Jurkat, Clone E6-1 (cell line): ENCODE results near the gene DCUN1D2. TPM values are rescaled to one million over a fixed set of nuclear protein-coding genes. Genes with fewer than 3 reads are reported as not detected.

Experiments
- DNase-seq: peaks from one replicate; pipeline ENCODE4 v3.0.0-alpha.2; 2011; ENCODE audit warnings: low read depth, low spot score
- H3K4me3 ChIP-seq: 2 replicates; pipeline ENCODE4 v1.5.1; 2011; ENCODE audit warnings: mild to moderate bottlenecking, low read length, control low read depth, moderate library complexity
- polyA plus RNA-seq: library from polyadenylated mRNA; unstranded; fragments of >200 nt; gene quantifications from one replicate; pipeline ENCODE4 v1.2.1, GENCODE V29; 2012; ENCODE audit warnings: missing spikeins; ENCODE audit not compliant: insufficient read length, insufficient read depth

Gene DCUN1D2
- 17.3 TPM for polyA plus RNA-seq

GRCh38 chr13:113490496-113491417 lies at the start of gene DCUN1D2:
TSS of gene DCUN1D2 (minus strand) at chr13:113490711. CDS start at chr13:113490669, 42 bp downstream.
- peak within 1 kb of the TSS; percentile 65 for H3K4me3 ChIP-seq
- DNase-seq = peak; percentile 23

- no peak for DNase-seq
- no peak overlapping the region for H3K4me3 ChIP-seq
Measured at GRCh38 chr13:113539822-113540221, 49.3 kb upstream of the DCUN1D2 start.

DNA sequence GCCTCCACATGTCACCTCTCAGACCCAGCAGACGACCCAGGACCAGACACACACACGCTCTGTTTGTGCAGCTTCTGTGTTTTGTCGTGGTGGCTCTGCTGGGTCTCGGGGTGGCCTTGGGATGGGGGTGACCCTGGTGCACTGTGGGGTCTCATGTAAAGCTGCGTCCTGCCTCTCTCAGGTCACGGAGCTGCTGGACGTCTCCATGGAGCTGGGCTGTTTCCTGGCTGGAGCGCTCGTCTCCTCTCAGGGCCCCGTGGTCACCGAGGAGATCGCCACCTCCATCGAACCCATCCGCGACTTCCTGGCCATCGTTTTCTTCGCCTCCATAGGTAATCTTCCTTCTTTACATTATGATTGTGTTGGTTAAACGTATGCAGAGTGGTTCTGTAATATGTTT lies 48.7 kb upstream of the DCUN1D2 start:
- H3K4me3 ChIP-seq = no peak overlapping the region
- DNase-seq = no peak

DNA sequence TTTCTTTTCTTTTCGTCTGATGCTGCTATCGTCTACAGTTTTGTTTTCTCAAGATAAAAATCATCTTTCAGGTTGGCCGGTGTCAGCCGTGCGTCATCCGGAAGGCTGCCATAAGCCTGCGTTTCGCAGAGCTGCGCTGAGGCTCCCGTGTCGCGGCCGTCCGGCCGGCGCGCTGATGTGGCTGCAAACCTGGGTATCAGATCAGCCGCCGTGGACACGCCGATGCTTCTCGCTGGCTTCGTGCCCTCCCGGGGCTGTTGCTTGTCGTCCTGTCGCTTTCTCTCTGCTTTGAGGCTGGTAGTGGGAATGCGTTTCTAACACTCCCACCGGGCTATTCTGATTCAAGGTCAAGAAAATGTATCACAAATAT lies 48.2 kb upstream of the DCUN1D2 start:
- DNase-seq = no peak
- no peak overlapping the region for H3K4me3 ChIP-seq

GRCh38 chr13:113537909-113538688 lies 47.6 kb upstream of the DCUN1D2 start:
- no peak for DNase-seq
- H3K4me3 ChIP-seq = no peak overlapping the region

GRCh38 chr13:113537205-113537604 lies 46.7 kb upstream of the DCUN1D2 start:
- H3K4me3 ChIP-seq = no peak overlapping the region
- no peak for DNase-seq

DNA sequence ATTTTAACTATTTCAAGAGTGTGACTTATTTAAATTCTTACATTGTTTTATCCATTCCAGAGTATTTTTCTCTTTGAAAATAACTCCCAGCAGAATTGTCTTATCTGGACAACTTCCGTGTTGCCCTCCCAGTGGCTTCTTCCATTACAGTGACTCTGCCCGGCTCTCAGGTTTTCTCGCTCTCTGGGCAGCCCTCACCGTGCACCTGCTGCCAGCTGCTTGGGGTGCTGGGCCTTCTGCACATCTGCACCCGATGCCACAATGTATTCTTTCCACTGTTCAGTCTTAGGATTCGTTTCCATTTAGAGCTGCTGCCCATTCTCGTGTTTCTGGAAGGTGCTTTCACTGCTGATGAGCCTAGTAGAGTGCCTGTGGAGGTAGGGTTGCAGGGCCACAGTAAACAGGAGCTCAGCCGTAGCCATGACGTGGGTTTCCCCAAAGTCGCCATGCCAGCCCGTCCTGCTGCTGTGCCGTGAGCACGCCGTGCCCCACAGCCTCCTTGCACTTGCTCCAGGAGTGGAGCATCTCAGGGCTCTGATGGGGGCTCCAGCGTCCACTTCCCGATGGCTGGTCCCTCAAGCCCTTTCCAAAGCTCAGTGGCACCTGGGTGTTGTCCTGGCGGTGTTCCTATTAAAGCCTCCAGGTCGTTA lies 46.1 kb upstream of the DCUN1D2 start:
- DNase-seq = no peak
- H3K4me3 ChIP-seq = no peak overlapping the region

GRCh38 chr13:113535381-113535781 lies 44.9 kb upstream of the DCUN1D2 start:
- H3K4me3 ChIP-seq = no peak overlapping the region
- no peak for DNase-seq

DNA sequence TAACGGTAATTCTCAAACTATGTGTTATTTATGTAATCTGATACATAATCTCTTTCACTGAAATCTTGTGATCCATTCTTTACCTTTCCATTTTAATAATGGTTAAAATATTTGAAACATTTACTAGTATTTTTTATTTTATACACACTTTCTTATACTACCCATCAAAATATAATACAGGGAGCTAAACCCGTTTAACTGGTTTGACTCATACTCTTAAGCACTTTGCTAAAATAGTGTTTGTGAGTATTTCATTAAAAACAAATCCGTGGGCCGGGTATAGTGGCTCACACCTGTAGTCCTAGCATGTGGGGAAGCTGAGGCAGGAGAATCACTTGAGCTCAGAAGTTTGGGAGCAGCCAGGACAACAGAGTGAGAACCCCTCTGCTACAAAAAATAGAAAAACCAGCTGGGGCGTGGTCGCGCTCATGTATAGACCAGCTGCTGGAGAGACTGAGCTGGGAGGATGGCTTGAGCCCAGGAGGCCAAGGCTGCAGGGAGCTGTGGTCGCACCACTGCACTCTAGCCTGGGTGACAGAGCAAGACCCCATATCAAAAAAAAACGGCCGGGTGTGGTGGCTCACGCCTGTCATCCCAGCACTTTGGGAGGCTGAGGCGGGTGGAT lies 43.8 kb upstream of the DCUN1D2 start:
- H3K4me3 ChIP-seq = no peak overlapping the region

GRCh38 chr13:113533161-113533840 lies 42.8 kb upstream of the DCUN1D2 start:
- H3K4me3 ChIP-seq = no peak overlapping the region
- no peak for DNase-seq

More for the DNA sequence above, 43.8 kb upstream of the DCUN1D2 start:
- DNase-seq = no peak

- DNase-seq = no peak
- H3K4me3 ChIP-seq = no peak overlapping the region
Measured at GRCh38 chr13:113532156-113532806, 41.8 kb upstream of the DCUN1D2 start.

DNA sequence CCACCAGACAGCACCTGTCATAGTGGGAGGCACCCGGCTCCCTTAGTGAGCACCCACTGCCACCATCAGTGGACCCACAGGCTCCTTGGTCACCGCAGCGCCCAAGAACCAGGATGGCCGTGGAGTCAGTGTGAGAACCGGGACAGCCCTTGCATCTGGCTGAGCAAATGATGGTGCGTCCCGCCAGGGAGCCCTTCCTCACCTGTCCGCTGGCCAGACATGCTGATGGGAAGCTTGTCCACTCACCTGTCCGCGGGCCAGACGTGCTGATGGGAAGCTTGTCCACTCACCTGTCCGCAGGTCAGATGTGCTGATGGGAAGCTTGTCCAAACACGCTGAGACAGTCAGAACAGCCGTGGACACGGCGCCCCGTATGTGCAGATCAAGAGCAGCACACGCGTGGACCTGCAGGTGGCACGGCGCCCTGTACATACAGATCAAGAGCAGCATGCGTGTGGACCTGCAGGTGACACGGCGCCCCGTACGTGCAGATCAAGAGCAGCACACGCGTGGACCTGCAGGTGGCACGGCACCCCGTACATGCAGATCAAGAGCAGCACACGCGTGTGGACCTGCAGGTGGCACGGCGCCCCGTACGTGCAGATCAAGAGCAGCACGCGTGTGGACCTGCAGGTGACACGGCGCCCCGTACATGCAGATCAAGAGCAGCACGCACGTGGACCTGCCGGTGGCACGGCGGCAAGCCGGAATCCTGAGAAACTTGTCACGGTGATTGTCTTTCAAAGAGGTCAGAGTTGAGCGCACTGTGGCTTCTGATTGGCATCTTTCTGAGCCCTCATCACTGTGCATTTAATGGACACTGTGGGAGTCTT lies 40.7 kb upstream of the DCUN1D2 start:
- no peak for DNase-seq
- H3K4me3 ChIP-seq = no peak overlapping the region

DNA sequence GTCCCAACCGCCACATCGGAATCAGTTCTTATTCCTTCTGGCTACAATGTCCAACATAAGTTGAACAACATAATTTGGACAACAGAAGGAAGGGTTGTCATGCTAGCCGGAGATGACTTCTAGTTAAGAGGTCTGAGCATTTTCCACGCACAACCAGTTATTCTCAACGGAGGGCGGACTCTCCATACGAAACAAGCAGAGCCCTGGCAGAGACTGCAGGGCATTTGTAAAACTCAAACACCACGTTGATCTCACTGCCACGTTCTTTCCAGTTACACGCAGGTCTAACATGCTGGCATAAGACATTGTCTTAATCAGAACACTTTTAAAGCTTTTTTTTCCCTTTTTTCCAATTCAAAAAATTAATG lies 38.3 kb upstream of the DCUN1D2 start:
- H3K4me3 ChIP-seq = no peak overlapping the region
- DNase-seq = no peak

DNA sequence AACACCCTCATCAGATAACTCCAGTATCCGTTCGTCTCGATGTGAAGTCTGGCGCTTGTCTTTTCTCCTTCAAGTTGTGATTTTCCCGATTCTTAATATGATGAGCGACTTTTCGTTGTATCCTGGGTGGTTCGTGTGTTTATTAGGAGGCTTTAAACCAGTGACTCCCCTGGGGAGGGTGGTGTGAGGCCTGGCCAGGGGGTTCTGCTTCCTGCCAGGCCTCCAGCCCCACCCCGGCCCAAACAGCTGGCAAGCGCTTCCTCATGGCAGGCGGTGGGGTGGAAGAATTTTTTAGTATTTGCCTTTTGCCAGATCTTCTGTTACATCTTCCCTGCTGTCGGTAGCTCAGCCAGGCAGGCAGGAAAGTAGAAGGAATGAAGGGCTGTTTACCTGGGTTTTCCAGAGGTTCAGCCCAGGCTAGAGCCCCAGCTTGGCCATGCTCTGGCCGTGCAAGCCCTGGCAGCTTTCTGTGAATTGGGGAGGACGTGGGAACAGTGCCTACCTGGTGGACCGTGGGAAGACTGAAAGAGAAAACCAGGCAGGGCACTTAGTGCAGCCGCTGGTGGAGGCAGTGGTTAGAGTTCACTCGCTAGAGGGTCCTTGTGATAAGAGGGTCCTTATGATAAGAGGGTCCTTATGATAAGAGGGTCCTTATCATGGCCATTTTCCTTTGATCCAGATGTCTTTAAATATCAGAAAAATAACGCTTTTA lies 37.7 kb upstream of the DCUN1D2 start:
- no peak for DNase-seq
- no peak overlapping the region for H3K4me3 ChIP-seq

DNA sequence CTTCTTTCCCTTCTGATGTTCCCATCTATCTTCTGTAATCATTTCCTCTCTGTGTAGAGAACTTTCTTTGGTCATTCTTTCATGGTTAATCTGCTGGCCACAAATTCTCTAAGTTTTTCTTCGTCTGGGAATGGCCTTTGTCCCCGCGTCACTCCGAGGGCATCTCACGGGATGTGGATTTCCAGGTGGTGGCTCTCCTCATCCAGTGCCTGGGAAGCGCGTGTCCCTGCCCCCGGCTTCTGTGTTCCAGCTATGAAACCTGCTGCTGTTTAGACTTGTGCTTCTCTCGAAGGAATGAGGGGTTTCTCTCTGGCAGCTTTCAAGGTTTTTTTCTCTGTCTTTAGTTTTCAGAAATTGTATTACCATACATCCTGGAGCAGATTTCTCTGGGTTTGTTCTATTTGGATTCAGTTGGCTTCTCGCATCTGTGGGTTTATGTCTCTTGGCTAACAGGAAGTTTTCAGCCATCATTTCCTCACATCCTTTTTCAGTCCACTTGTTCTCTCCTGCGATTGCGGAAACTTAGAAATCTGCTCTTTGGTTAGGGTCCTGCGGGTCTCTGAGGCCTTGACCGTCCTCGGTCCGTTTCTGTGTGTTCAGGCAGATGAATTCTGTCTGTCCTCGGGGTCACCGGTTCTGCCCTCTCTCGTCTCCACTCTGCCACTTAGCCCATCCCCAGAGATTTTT lies 36.9 kb upstream of the DCUN1D2 start:
- no peak overlapping the region for H3K4me3 ChIP-seq
- no peak for DNase-seq

DNA sequence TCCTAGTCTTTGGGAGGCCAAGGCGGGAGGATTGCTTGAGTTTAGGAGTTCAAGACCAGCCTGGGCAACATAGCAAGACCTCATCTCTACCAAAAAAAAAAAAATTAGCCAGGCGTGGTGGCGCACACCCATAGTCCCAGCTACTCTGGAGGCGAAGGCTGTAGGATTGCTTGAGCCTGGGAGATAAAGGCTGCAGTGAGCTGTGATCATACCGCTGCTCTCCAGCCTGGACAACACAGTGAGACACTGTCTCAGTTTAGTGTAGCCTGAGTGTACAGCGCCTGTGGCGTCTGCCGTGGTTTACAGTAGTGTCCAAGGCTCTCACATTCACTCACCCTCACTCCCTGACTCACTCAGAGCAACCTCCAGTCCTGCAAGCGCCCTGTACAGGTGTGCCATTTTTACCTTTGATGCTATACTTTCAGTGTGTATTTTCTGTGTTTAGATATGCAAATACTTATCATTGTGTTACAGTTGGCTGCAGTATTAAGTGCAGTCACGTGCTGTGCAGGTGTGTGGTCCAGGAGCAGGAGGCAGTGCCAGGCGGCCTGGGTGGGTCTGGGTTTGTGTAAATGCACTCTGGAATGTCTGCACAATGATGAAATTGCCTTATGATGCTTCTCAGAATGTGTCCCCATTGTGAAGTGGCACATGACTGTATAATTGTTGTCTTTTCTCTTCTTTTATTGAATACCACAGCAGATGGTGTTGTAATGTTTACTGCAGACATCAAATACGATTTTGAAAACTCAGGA lies 36.1 kb upstream of the DCUN1D2 start:
- H3K4me3 ChIP-seq = no peak overlapping the region
- no peak for DNase-seq
